HL-60 (cell line): ENCODE measurements around the gene WDHD1.
"Not testable (repeated sequence)": the region's sequence is repeated elsewhere in the genome, so short reads cannot be mapped to it uniquely, and the experiment has no call there.

Source experiments
- DNase-seq, 2 experiments: peaks; one replicate each; pipeline ENCODE4 v3.0.0-alpha.2; 2010 to 2020; ENCODE audit warnings: low read depth in 1 of 2, low spot score in 1 of 2
- H3K27ac ChIP-seq: fragments of 250-450 bp; sonication (Bioruptor Pico); replicated peaks from 2 replicates; pipeline ENCODE4 v1.5.1; 2020; ENCODE audit warnings: mild to moderate bottlenecking, moderate library complexity
- H3K27me3 ChIP-seq: fragments of 250-450 bp; sonication (Bioruptor Pico); 2 replicates; pipeline ENCODE4 v1.5.1; 2021; ENCODE audit warnings: mild to moderate bottlenecking, moderate library complexity; ENCODE audit not compliant: insufficient read depth, poor library complexity, severe bottlenecking
- H3K4me3 ChIP-seq: replicated peaks from 2 replicates; pipeline ENCODE4 v1.5.1; 2011; ENCODE audit warnings: mild to moderate bottlenecking, control low read depth, low read length; ENCODE audit not compliant: insufficient read depth
- GABPA ChIP-seq: IDR thresholded peaks from 2 replicates; pipeline ENCODE4 v1.6.1; 2012; ENCODE audit warnings: low read depth
- POLR2AphosphoS5 ChIP-seq: IDR thresholded peaks from 2 replicates; pipeline ENCODE4 v1.6.1; 2012; ENCODE audit warnings: low read depth
- SPI1 ChIP-seq: IDR thresholded peaks from 2 replicates; pipeline ENCODE4 v1.6.1; 2012; ENCODE audit warnings: low read depth, mild to moderate bottlenecking, borderline replicate concordance
- TF ChIP-seq, protein P1 (sequence below): IDR thresholded peaks from one replicate; pipeline ENCODE4 v1.5.1; 2011; ENCODE audit warnings: low read length, control low read depth, inconsistent platforms; ENCODE audit not compliant: insufficient read depth
- TF ChIP-seq, protein P2 (sequence below): IDR thresholded peaks from 2 replicates; pipeline ENCODE4 v1.6.1; 2012; ENCODE audit warnings: low read depth; ENCODE audit not compliant: insufficient replicate concordance

WDHD1 gene

DNA sequence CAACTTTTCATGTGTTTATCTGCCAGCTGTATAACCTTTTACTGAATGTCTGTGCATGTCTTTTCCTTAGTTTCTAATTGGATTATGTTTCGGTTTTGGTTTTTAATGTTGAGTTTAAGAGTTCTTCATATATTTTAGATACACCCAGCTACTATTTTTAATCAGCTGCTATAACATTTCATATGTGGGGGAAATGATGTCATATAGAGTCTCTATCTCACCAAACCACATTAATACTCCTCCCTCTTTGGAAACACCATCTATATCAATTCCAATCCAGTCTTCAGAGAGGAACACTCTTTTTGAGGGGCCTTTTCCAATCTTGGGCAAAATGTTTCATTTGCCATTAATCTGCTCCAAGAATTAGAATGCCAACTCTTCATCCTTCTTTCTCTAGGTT lies 95.8 kb downstream of the WDHD1 start:
- Histone ChIP-seq H3K27me3 (no peaks in the 10 kb centered on the region), H3K4me3 (no peak overlapping the region), H3K27ac (no peak overlapping the region)
- TF ChIP-seq GABPA (no peak), POLR2AphosphoS5 (no peak), SPI1 (no peak)
- TF ChIP-seq, protein P1, sequence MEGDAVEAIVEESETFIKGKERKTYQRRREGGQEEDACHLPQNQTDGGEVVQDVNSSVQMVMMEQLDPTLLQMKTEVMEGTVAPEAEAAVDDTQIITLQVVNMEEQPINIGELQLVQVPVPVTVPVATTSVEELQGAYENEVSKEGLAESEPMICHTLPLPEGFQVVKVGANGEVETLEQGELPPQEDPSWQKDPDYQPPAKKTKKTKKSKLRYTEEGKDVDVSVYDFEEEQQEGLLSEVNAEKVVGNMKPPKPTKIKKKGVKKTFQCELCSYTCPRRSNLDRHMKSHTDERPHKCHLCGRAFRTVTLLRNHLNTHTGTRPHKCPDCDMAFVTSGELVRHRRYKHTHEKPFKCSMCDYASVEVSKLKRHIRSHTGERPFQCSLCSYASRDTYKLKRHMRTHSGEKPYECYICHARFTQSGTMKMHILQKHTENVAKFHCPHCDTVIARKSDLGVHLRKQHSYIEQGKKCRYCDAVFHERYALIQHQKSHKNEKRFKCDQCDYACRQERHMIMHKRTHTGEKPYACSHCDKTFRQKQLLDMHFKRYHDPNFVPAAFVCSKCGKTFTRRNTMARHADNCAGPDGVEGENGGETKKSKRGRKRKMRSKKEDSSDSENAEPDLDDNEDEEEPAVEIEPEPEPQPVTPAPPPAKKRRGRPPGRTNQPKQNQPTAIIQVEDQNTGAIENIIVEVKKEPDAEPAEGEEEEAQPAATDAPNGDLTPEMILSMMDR: no peak
- TF ChIP-seq, protein P2, sequence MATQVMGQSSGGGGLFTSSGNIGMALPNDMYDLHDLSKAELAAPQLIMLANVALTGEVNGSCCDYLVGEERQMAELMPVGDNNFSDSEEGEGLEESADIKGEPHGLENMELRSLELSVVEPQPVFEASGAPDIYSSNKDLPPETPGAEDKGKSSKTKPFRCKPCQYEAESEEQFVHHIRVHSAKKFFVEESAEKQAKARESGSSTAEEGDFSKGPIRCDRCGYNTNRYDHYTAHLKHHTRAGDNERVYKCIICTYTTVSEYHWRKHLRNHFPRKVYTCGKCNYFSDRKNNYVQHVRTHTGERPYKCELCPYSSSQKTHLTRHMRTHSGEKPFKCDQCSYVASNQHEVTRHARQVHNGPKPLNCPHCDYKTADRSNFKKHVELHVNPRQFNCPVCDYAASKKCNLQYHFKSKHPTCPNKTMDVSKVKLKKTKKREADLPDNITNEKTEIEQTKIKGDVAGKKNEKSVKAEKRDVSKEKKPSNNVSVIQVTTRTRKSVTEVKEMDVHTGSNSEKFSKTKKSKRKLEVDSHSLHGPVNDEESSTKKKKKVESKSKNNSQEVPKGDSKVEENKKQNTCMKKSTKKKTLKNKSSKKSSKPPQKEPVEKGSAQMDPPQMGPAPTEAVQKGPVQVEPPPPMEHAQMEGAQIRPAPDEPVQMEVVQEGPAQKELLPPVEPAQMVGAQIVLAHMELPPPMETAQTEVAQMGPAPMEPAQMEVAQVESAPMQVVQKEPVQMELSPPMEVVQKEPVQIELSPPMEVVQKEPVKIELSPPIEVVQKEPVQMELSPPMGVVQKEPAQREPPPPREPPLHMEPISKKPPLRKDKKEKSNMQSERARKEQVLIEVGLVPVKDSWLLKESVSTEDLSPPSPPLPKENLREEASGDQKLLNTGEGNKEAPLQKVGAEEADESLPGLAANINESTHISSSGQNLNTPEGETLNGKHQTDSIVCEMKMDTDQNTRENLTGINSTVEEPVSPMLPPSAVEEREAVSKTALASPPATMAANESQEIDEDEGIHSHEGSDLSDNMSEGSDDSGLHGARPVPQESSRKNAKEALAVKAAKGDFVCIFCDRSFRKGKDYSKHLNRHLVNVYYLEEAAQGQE: no peak
- no peak for DNase-seq

DNA sequence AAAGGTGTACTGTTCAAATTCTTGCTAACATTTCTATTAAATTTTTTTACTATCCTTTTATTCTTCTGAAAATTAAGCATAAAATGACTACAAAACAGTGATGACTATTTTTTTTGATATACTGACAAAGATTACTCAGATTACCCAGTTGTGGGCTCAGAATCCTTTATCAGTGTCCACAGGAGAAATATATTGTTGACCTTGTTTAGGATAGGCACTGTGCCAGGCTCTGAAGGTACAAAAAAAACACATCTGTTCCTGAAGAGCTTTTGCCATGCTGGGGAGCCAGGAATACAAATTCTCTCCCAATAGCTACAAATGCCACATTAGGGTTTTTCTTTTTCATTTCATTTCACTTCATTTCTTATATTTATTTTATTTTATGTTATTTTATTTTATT lies 97.3 kb downstream of the WDHD1 start:
- no peak overlapping the region for H3K27ac ChIP-seq
- no peak for DNase-seq
- TF ChIP-seq SPI1: no peak
- H3K4me3 ChIP-seq: no peak overlapping the region
- no peaks in the 10 kb centered on the region for H3K27me3 ChIP-seq

DNA sequence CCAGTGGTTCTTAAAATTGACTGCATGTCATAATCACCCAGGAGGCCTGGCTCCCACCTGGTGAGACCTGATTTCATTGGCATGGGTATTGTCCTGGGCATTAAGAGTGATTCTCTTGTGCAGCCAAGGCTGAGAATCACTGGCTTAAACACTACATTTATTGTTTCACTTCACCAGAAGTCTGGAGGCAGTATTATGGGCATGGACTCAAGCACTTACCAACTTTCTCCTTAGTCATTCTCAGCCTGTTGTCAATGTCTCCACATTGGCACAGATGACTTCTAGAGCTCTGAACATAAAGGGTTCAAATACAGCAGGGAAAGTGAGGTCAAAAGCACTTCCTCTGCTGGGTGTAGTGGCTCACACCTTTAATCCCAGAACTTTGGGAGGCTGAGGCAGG lies 98.7 kb downstream of the WDHD1 start:
- Histone ChIP-seq H3K4me3 (no peak overlapping the region), H3K27me3 (no peaks in the 10 kb centered on the region), H3K27ac (no peak overlapping the region)
- no peak for DNase-seq
- TF ChIP-seq GABPA (no peak), SPI1 (no peak), POLR2AphosphoS5 (no peak)
- TF ChIP-seq, protein P2: no peak
- TF ChIP-seq, protein P1: no peak

DNA sequence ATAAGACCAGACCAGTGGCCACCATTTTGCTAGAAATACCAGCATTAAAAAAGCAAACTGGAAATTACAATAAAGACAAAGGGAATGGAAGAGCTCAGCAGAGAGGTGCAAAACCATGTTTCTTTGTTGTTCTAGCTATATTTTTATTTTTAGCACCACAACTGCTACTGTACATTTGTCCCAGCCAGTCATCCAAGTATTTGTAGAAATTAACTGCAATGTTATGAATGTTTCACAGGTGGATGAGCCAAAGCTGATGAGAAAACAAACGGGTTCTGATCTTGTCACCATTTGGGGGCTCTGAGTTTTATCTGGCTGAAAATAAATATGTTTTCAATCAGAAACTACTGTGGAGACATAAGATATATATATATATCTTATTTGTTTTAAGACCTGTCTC lies 99.3 kb downstream of the WDHD1 start:
- DNase-seq: no peak
- Histone ChIP-seq H3K27me3 (no peaks in the 10 kb centered on the region), H3K4me3 (no peak overlapping the region), H3K27ac (no peak overlapping the region)
- TF ChIP-seq GABPA (no peak), SPI1 (no peak), POLR2AphosphoS5 (no peak)
- TF ChIP-seq, protein P2: no peak
- TF ChIP-seq, protein P1: no peak

DNA sequence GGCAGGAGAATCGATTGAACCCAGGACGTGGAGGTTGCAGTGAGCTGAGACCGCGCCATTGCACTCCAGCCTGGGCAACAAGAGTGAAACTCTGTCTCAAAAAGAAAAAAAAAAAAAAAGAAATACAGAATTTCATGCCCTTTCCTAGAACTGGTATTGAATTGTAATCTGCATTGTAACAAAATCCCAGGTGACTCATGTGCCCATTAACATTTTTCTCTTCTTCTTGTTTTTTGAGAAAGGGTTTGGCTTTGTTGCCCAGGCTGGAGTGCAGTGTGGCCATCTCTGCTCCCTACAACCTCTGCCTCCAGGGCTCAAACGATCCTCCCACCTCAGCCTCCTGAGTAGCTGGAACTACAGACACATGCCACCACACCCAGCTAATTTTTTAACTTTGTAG lies 100.3 kb downstream of the WDHD1 start:
- H3K27ac ChIP-seq, H3K27me3 ChIP-seq, DNase-seq, H3K4me3 ChIP-seq: not testable (repeated sequence)
